ENCODE results near the gene ROBO1. TPM values are rescaled to one million over a fixed set of nuclear protein-coding genes. Genes with fewer than 3 reads are reported as not detected.

The ROBO1 gene
- total and polyA plus RNA-seq, 2 of the 8 experiments (the other 6 are each of a cell fraction or from before 2014, with no cell fraction given): 51.4 to 91.0 TPM

GRCh38 chr3:78844307-78844706 is 923.5 kb downstream of the ROBO1 start:
- ChIA-PET POLR2A (ENCODE audit: partially characterized antibody) (no interaction called here), CTCF (ENCODE audit: partially characterized antibody) (interaction anchor here (0.6 kb wide), 1 partner anchor 11 kb away, joined by 3 read pairs; no protein-coding TSS in a partner anchor)
- Histone ChIP-seq H4K91ac (replicated peaks; ENCODE audit: insufficient read length, low read length) (no peak overlapping the region), H3K18ac (ENCODE audit: extremely low read depth, low read length) (no peak overlapping the region), H3K9me3 (ENCODE audit: insufficient read depth in 2 of 2, low read depth in 1 of 2, low read length in 1 of 2) (no peaks in the 10 kb centered on the region), H3K79me1 (ENCODE audit: low read depth, low read length) (no peaks in the 10 kb centered on the region), H3K4me1 (replicated peaks in 1 of 4; ENCODE audit: control insufficient read depth in 3 of 4, insufficient read depth in 4 of 4, low read length in 3 of 4) (no peaks in the 10 kb centered on the region), H3K56ac (replicated peaks; ENCODE audit: insufficient read length, low read depth, low read length) (no peak overlapping the region), H3K14ac (ENCODE audit: insufficient read length) (no peak overlapping the region), H3K4me2 (ENCODE audit: insufficient read depth in 1 of 2, low read depth in 2 of 2, low read length in 2 of 2) (no peak overlapping the region), H2BK15ac (ENCODE audit: low read length) (no peak overlapping the region), H3K4me3 (ENCODE audit: extremely low read depth in 1 of 4, insufficient read depth in 2 of 4, low read depth in 3 of 4, low read length in 4 of 4) (no peak overlapping the region), H2BK12ac (ENCODE audit: low read depth, low read length) (no peak overlapping the region), H3K27me3 (replicated peaks in 1 of 4; ENCODE audit: control insufficient read depth in 3 of 4, extremely low read depth in 1 of 4, insufficient read depth in 3 of 4, low read length in 3 of 4) (peaks cover 0 to 1% (median 0%) of the 10 kb centered on the region in 4 experiments; a peak in 1 of 7 replicates), H2BK20ac (ENCODE audit: low read length) (no peak overlapping the region), H3K4ac (replicated peaks; ENCODE audit: insufficient read length, low read depth, low read length) (no peak overlapping the region), H3K9ac (replicated peaks in 1 of 4; ENCODE audit: extremely low read depth in 1 of 4, low read depth in 3 of 4, low read length in 3 of 4) (no peak overlapping the region), H2AFZ (ENCODE audit: low read length) (no peak overlapping the region), H2AK5ac (ENCODE audit: low read depth, low read length) (no peak overlapping the region), H2BK5ac (ENCODE audit: low read depth, low read length) (no peak overlapping the region), H3K79me2 (ENCODE audit: control insufficient read depth in 1 of 2, insufficient read depth in 2 of 2, low read length in 2 of 2) (peaks cover 0 to 3% of the 10 kb centered on the region in 2 experiments; a peak in 2 of 4 replicates), H4K8ac (ENCODE audit: extremely low read depth, insufficient read depth, low read length) (no peak overlapping the region), H4K5ac (ENCODE audit: insufficient read length, low read depth, low read length) (no peak overlapping the region), H3K36me3 (ENCODE audit: control insufficient read depth in 2 of 4, insufficient read depth in 4 of 4, low read length in 3 of 4) (no peaks in the 10 kb centered on the region), H3K23ac (ENCODE audit: insufficient read length) (no peak overlapping the region), H3K23me2 (ENCODE audit: low read depth, low read length) (no peaks in the 10 kb centered on the region), H2BK120ac (replicated peaks; ENCODE audit: low read depth, low read length) (no peak overlapping the region), H3K27ac (ENCODE audit: low read depth, low read length) (no peak overlapping the region), H4K20me1 (replicated peaks in 1 of 2; ENCODE audit: control insufficient read depth in 1 of 2, insufficient read depth in 2 of 2, low read length in 2 of 2) (no peaks in the 10 kb centered on the region)
- no peak for FAIRE-seq
- DNase-seq (ENCODE audit: low read depth in 1 of 2, low spot score in 2 of 2): no peak
- WGBS, 2 experiments (ENCODE audit: extremely low coverage in 1 of 2, insufficient coverage in 1 of 2, insufficient read length in 1 of 2, insufficient replicate concordance in 2 of 2, low coverage in 1 of 2, low lambda C conversion rate in 2 of 2, missing lambda C conversion rate in 1 of 2): 92% methylated on average over 4 of the region's 4 CpGs; no CpG with 5 or more reads in 1 of the 2 experiments
- TF ChIP-seq TAF7 (optimal IDR thresholded peaks at IDR 0.05; ENCODE audit: borderline replicate concordance, low read depth, low read length) (no peak), POU5F1 (IDR thresholded peaks at IDR 0.05; ENCODE audit: low read depth, low read length) (no peak), SAP30 (IDR thresholded peaks at IDR 0.05; ENCODE audit: insufficient read depth, insufficient replicate concordance, low read length) (no peak), SRF (IDR thresholded peaks at IDR 0.05; ENCODE audit: low read depth, low read length) (no peak), TCF12 (IDR thresholded peaks at IDR 0.05; ENCODE audit: low read depth, low read length) (no peak), EZH2 (IDR thresholded peaks at IDR 0.05; ENCODE audit: low read depth, low read length, severe bottlenecking) (no peak), EP300 (IDR thresholded peaks at IDR 0.05; ENCODE audit: borderline replicate concordance in 1 of 2, low read depth in 2 of 2, low read length in 2 of 2) (no peak), KDM4A (IDR thresholded peaks at IDR 0.05; ENCODE audit: low read depth, low read length, severe bottlenecking) (no peak), USF2 (IDR thresholded peaks at IDR 0.05; ENCODE audit: low read length) (no peak), PHF8 (conservative IDR thresholded peaks at IDR 0.05; ENCODE audit: low read depth, low read length) (no peak)
